ENCODE data around the gene ABI3BP.

ABI3BP gene

GRCh38 chr3:100831629-100832028, 161.6 kb downstream of the ABI3BP start:
- no peak overlapping the region for H3K4me3 ChIP-seq (ENCODE audit: low read depth in 1 of 2, low read length in 2 of 2)
- H3K9me3 ChIP-seq (ENCODE audit: control insufficient read depth in 1 of 2, low read length in 2 of 2) = no peaks in the 10 kb centered on the region
- H3K27ac ChIP-seq (ENCODE audit: low read length) = no peak overlapping the region
- H3K4me1 ChIP-seq (ENCODE audit: control insufficient read depth in 1 of 2, insufficient read depth in 2 of 2, low read length in 2 of 2) = no peaks in the 10 kb centered on the region
- no peaks in the 10 kb centered on the region for H3K27me3 ChIP-seq (ENCODE audit: low read depth, low read length)
- H3K36me3 ChIP-seq (ENCODE audit: control insufficient read depth in 1 of 2, insufficient read depth in 2 of 2, low read length in 2 of 2) = peaks cover 0 to 13% of the 10 kb centered on the region in 2 donors

GRCh38 chr3:100830931-100831330, 162.3 kb downstream of the ABI3BP start:
- Histone ChIP-seq H3K4me1 (ENCODE audit: control insufficient read depth in 1 of 2, insufficient read depth in 2 of 2, low read length in 2 of 2) (no peaks in the 10 kb centered on the region), H3K27ac (ENCODE audit: low read length) (no peak overlapping the region), H3K4me3 (ENCODE audit: low read depth in 1 of 2, low read length in 2 of 2) (no peak overlapping the region), H3K36me3 (ENCODE audit: control insufficient read depth in 1 of 2, insufficient read depth in 2 of 2, low read length in 2 of 2) (peaks cover 0 to 13% of the 10 kb centered on the region in 2 donors), H3K27me3 (ENCODE audit: low read depth, low read length) (no peaks in the 10 kb centered on the region), H3K9me3 (ENCODE audit: control insufficient read depth in 1 of 2, low read length in 2 of 2) (no peaks in the 10 kb centered on the region)

- peaks cover 0 to 3% of the 10 kb centered on the region in 2 donors for H3K36me3 ChIP-seq (ENCODE audit: control insufficient read depth in 1 of 2, insufficient read depth in 2 of 2, low read length in 2 of 2)
- H3K27ac ChIP-seq (ENCODE audit: low read length) = no peak overlapping the region
- H3K27me3 ChIP-seq (ENCODE audit: low read depth, low read length) = no peaks in the 10 kb centered on the region
- H3K9me3 ChIP-seq (ENCODE audit: control insufficient read depth in 1 of 2, low read length in 2 of 2) = no peaks in the 10 kb centered on the region
- H3K4me3 ChIP-seq (ENCODE audit: low read depth in 1 of 2, low read length in 2 of 2) = no peak overlapping the region
- H3K4me1 ChIP-seq (ENCODE audit: control insufficient read depth in 1 of 2, insufficient read depth in 2 of 2, low read length in 2 of 2) = no peaks in the 10 kb centered on the region
These were observed 167.6 kb downstream of the ABI3BP start for GRCh38 chr3:100825574-100825973.

- no peaks in the 10 kb centered on the region for H3K27me3 ChIP-seq (ENCODE audit: low read depth, low read length)
- H3K36me3 ChIP-seq (ENCODE audit: control insufficient read depth in 1 of 2, insufficient read depth in 2 of 2, low read length in 2 of 2) = peaks cover 0 to 9% of the 10 kb centered on the region in 2 donors
- no peaks in the 10 kb centered on the region for H3K9me3 ChIP-seq (ENCODE audit: control insufficient read depth in 1 of 2, low read length in 2 of 2)
- no peak overlapping the region for H3K27ac ChIP-seq (ENCODE audit: low read length)
- H3K4me3 ChIP-seq (ENCODE audit: low read depth in 1 of 2, low read length in 2 of 2) = no peak overlapping the region
- no peaks in the 10 kb centered on the region for H3K4me1 ChIP-seq (ENCODE audit: control insufficient read depth in 1 of 2, insufficient read depth in 2 of 2, low read length in 2 of 2)
These were observed 177.6 kb downstream of the ABI3BP start for GRCh38 chr3:100815583-100815982.

- no peaks in the 10 kb centered on the region for H3K4me1 ChIP-seq (ENCODE audit: control insufficient read depth in 1 of 2, insufficient read depth in 2 of 2, low read length in 2 of 2)
- H3K9me3 ChIP-seq (ENCODE audit: control insufficient read depth in 1 of 2, low read length in 2 of 2) = no peaks in the 10 kb centered on the region
- peaks cover 0 to 11% of the 10 kb centered on the region in 2 donors for H3K36me3 ChIP-seq (ENCODE audit: control insufficient read depth in 1 of 2, insufficient read depth in 2 of 2, low read length in 2 of 2)
- no peak overlapping the region for H3K27ac ChIP-seq (ENCODE audit: low read length)
- H3K27me3 ChIP-seq (ENCODE audit: low read depth, low read length) = no peaks in the 10 kb centered on the region
- H3K4me3 ChIP-seq (ENCODE audit: low read depth in 1 of 2, low read length in 2 of 2) = no peak overlapping the region
These were observed 179.4 kb downstream of the ABI3BP start for GRCh38 chr3:100813828-100814227.

GRCh38 chr3:100811779-100812507, 181.3 kb downstream of the ABI3BP start:
- Histone ChIP-seq H3K4me3 (ENCODE audit: low read depth in 1 of 2, low read length in 2 of 2) (no peak overlapping the region), H3K36me3 (ENCODE audit: control insufficient read depth in 1 of 2, insufficient read depth in 2 of 2, low read length in 2 of 2) (peaks cover 0 to 11% of the 10 kb centered on the region in 2 donors), H3K27ac (ENCODE audit: low read length) (no peak overlapping the region), H3K9me3 (ENCODE audit: control insufficient read depth in 1 of 2, low read length in 2 of 2) (no peaks in the 10 kb centered on the region), H3K4me1 (ENCODE audit: control insufficient read depth in 1 of 2, insufficient read depth in 2 of 2, low read length in 2 of 2) (no peaks in the 10 kb centered on the region), H3K27me3 (ENCODE audit: low read depth, low read length) (no peaks in the 10 kb centered on the region)

- Histone ChIP-seq H3K27me3 (ENCODE audit: low read depth, low read length) (no peaks in the 10 kb centered on the region), H3K27ac (ENCODE audit: low read length) (no peak overlapping the region), H3K4me1 (ENCODE audit: control insufficient read depth in 1 of 2, insufficient read depth in 2 of 2, low read length in 2 of 2) (no peaks in the 10 kb centered on the region), H3K4me3 (ENCODE audit: low read depth in 1 of 2, low read length in 2 of 2) (no peak overlapping the region), H3K36me3 (ENCODE audit: control insufficient read depth in 1 of 2, insufficient read depth in 2 of 2, low read length in 2 of 2) (peaks cover 0 to 11% of the 10 kb centered on the region in 2 donors), H3K9me3 (ENCODE audit: control insufficient read depth in 1 of 2, low read length in 2 of 2) (no peaks in the 10 kb centered on the region)
These were observed 182.6 kb downstream of the ABI3BP start for GRCh38 chr3:100810671-100811070.

- Histone ChIP-seq H3K9me3 (ENCODE audit: control insufficient read depth in 1 of 2, low read length in 2 of 2) (no peaks in the 10 kb centered on the region), H3K36me3 (ENCODE audit: control insufficient read depth in 1 of 2, insufficient read depth in 2 of 2, low read length in 2 of 2) (no peaks in the 10 kb centered on the region), H3K4me3 (ENCODE audit: low read depth in 1 of 2, low read length in 2 of 2) (no peak overlapping the region), H3K27me3 (ENCODE audit: low read depth, low read length) (no peaks in the 10 kb centered on the region), H3K4me1 (ENCODE audit: control insufficient read depth in 1 of 2, insufficient read depth in 2 of 2, low read length in 2 of 2) (no peaks in the 10 kb centered on the region), H3K27ac (ENCODE audit: low read length) (no peak overlapping the region)
These were observed 188.6 kb downstream of the ABI3BP start for GRCh38 chr3:100804631-100805030.

- no peak overlapping the region for H3K27ac ChIP-seq (ENCODE audit: low read length)
- H3K36me3 ChIP-seq (ENCODE audit: control insufficient read depth in 1 of 2, insufficient read depth in 2 of 2, low read length in 2 of 2) = no peaks in the 10 kb centered on the region
- no peaks in the 10 kb centered on the region for H3K9me3 ChIP-seq (ENCODE audit: control insufficient read depth in 1 of 2, low read length in 2 of 2)
- H3K4me1 ChIP-seq (ENCODE audit: control insufficient read depth in 1 of 2, insufficient read depth in 2 of 2, low read length in 2 of 2) = no peaks in the 10 kb centered on the region
- H3K27me3 ChIP-seq (ENCODE audit: low read depth, low read length) = no peaks in the 10 kb centered on the region
- no peak overlapping the region for H3K4me3 ChIP-seq (ENCODE audit: low read depth in 1 of 2, low read length in 2 of 2)
These were observed 189.5 kb downstream of the ABI3BP start for GRCh38 chr3:100803711-100804110.

GRCh38 chr3:100802126-100802525, 191.1 kb downstream of the ABI3BP start:
- Histone ChIP-seq H3K4me3 (ENCODE audit: low read depth in 1 of 2, low read length in 2 of 2) (no peak overlapping the region), H3K27me3 (ENCODE audit: low read depth, low read length) (no peaks in the 10 kb centered on the region), H3K27ac (ENCODE audit: low read length) (no peak overlapping the region), H3K36me3 (ENCODE audit: control insufficient read depth in 1 of 2, insufficient read depth in 2 of 2, low read length in 2 of 2) (no peaks in the 10 kb centered on the region), H3K4me1 (ENCODE audit: control insufficient read depth in 1 of 2, insufficient read depth in 2 of 2, low read length in 2 of 2) (peaks cover 0 to 12% of the 10 kb centered on the region in 2 donors), H3K9me3 (ENCODE audit: control insufficient read depth in 1 of 2, low read length in 2 of 2) (no peaks in the 10 kb centered on the region)

- Histone ChIP-seq H3K36me3 (ENCODE audit: control insufficient read depth in 1 of 2, insufficient read depth in 2 of 2, low read length in 2 of 2) (no peaks in the 10 kb centered on the region), H3K9me3 (ENCODE audit: control insufficient read depth in 1 of 2, low read length in 2 of 2) (no peaks in the 10 kb centered on the region), H3K27ac (ENCODE audit: low read length) (no peak overlapping the region), H3K4me3 (ENCODE audit: low read depth in 1 of 2, low read length in 2 of 2) (no peak overlapping the region), H3K4me1 (ENCODE audit: control insufficient read depth in 1 of 2, insufficient read depth in 2 of 2, low read length in 2 of 2) (peaks cover 0 to 16% of the 10 kb centered on the region in 2 donors), H3K27me3 (ENCODE audit: low read depth, low read length) (no peaks in the 10 kb centered on the region)
These were observed 195.2 kb downstream of the ABI3BP start for GRCh38 chr3:100798012-100798411.

- no peaks in the 10 kb centered on the region for H3K36me3 ChIP-seq (ENCODE audit: control insufficient read depth in 1 of 2, insufficient read depth in 2 of 2, low read length in 2 of 2)
- no peak overlapping the region for H3K27ac ChIP-seq (ENCODE audit: low read length)
- H3K4me1 ChIP-seq (ENCODE audit: control insufficient read depth in 1 of 2, insufficient read depth in 2 of 2, low read length in 2 of 2) = peaks cover 0 to 16% of the 10 kb centered on the region in 2 donors
- H3K27me3 ChIP-seq (ENCODE audit: low read depth, low read length) = no peaks in the 10 kb centered on the region
- H3K9me3 ChIP-seq (ENCODE audit: control insufficient read depth in 1 of 2, low read length in 2 of 2) = no peaks in the 10 kb centered on the region
- H3K4me3 ChIP-seq (ENCODE audit: low read depth in 1 of 2, low read length in 2 of 2) = no peak overlapping the region
These were observed 196.7 kb downstream of the ABI3BP start for GRCh38 chr3:100796556-100796955.
